GM21786 (cell line): ENCODE measurements around the gene MMP13.
"Not testable (repeated sequence)": the region's sequence is repeated elsewhere in the genome, so short reads cannot be mapped to it uniquely, and the experiment has no call there.

ENCODE experiments used
- ATAC-seq: cut with Tn5 transposase; IDR thresholded peaks from one replicate; pipeline ENCODE4 v1.9.1; 2021; ENCODE audit not compliant: unreplicated experiment

MMP13 gene

DNA sequence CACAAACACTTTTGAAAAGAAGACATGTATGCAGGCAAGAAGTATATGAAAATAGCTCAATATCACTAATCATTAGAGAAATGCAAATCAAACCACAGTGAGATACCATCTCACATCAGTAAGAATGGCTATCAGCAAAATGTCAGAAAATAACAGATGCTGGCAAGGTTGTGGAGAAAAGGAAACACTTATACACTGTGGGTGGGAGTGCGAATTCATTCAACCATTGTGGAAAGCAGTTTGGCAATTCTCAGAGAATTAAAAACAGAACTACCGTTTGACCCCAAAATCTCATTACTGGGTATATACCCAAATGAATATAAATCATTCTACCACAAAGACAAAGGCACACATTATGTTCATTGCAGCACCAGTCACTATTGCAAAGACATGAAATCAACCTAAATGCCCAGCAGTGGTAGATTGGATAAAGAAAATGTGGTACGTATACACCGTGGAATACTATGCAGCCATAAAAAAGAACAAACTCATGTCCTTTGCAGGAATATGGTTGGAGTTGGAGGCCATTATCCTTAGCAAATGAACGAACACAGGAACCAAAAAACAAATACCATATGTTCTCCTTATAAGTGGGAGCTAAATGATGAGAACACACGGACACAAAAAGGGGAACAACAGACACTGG, 18.5 kb downstream of the MMP13 start:
- ATAC-seq: no peak

DNA sequence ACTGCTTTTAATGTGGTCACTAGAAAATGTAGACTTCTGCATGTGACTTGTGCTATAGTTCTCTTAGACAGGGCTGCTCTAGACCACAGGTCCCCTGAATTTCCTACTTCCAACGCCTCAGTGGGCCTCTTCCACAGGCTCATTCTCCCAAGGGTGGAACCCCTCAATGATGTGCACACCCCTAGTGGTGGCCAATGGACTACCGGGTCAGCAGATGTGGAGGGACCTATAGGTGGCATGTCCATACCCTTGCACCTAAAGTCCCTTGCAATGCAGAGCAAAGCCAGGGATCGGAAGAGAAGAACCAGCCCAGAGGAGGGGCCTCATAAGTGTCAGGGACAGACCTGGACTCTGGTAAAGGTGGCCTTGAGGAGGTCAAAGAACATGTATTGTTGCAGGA, 20.0 kb downstream of the MMP13 start:
- ATAC-seq: no peak

DNA sequence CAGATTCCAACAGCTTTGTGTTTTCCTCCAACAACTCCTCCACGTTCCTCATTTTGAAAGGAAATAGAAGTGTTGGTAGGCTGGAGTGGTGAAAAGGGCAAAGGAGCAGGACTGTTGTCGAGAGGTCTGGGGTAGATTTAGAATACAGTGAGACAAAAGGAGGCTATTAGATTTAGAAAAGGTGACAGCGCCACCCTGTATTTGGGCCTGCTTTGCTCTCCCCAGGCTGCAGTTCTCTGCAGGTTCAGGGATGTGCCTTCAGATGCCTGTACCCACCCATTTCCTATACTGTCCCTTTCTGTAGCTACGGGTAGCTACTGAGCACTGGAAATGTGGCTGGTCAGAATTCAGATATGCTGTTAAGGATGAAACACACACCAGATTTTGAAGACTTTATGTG, 20.8 kb downstream of the MMP13 start:
- no peak for ATAC-seq

DNA sequence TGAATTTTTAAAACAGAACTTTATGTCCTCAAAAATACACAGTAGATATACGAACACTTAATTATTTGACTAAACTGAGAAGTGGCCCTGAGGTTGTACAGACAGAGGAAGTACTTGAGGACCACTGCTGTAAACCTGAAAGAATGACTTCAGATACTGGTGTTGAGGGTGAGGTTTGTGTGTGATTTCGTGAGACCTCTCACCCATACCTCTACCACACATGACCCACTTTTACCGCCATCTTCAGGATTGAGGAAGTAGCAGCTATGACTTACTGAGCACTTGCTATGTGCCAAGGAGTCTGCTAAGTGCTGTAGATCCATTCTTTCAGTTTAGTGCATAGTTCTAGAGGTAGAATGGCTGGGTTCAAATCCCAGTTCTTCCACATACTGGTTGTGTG, 21.9 kb downstream of the MMP13 start:
- ATAC-seq: no peak

DNA sequence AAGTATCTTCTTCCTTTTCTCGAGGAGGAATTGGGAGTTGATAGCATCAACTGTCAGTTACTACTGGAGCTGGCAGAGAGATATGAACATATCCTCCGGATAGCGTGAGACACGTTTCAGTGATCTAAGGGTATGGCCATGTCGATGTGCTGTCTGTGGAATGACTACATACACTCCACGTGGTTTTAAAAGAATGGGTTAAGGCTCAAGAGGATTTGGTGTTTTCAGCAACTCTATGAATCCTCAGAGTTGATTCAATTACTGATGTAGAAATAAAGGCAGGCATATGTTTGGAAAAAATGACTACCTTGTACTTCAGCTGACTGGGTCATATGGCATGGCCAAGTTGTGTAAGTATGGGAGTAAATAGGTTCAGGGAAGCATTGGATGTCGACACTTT, 22.9 kb downstream of the MMP13 start:
- ATAC-seq: no peak

DNA sequence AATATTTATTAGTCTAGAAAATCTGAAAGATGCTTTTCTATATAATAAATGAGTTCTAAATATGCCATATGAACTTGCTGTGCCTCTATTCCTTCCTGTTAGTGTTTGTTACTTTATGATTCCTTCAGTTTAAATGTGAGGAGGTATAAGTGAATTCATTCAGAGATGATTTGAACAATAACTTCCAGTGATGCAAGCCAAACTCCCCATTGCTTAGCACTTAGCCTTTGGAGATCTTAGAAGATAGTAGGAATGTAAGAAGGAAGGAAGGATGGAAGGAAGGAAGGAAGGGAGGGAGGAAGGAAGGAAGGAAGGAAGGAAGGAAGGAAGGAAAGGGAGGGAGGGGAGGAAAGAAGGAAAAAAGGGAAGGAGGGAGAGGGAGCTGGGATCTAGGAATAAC, 25.1 kb downstream of the MMP13 start:
- no peak for ATAC-seq

DNA sequence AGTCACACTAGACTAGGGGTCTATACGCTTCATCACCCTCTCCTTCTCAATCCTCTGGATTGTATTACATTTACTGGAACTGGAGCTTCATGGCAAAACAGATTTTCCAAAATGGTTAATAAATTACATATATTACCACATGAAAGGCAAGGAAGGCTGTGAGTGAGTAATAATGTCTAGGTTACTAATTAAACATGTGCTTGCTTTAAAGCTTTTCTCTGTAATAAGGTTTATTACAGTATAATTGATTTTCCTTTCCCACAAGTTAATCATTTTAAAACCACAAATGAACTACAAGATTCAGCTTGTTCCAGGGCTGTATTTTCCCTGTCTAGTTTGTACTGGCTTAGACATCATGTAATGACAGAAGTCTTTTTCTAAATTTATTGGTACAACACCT, 25.6 kb downstream of the MMP13 start:
- no peak for ATAC-seq

DNA sequence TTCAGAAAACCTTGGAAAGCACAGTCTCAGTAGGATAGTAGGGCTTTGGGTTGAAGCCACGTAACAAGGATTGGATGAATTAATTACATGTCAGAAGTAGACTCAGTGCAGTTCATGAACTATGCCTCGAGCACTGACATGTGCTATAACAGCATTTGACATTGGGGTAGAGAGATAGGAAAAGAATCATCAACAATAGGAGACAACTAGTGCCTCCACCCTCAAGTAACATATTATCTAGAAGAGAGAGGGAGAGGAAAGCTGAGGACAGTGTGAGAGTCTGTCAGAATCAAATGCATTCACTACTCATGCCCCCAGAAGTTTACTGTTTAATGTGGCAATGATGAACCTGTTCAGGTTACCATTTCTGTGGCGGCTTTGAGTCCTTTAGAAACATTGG, 26.4 kb downstream of the MMP13 start:
- ATAC-seq: no peak

DNA sequence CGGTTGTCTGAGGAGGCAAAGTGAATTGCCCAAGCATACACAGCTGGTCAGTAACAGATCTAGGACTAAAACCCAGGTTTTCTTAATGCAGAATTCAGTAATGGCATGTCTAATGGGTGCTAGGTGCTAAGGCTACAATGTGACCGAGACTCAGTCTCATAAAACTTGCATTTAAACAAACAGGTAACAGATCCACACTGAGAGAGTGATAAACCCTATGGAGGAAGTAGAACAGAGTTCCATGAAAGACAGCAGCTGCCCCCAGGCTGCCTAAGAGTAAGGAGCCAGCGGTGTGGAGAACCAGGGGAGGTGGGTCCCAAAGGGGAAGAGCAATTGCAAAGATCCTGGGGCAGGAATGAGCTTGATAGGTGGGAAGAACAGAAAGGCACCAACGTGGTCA, 27.3 kb downstream of the MMP13 start:
- no peak for ATAC-seq

DNA sequence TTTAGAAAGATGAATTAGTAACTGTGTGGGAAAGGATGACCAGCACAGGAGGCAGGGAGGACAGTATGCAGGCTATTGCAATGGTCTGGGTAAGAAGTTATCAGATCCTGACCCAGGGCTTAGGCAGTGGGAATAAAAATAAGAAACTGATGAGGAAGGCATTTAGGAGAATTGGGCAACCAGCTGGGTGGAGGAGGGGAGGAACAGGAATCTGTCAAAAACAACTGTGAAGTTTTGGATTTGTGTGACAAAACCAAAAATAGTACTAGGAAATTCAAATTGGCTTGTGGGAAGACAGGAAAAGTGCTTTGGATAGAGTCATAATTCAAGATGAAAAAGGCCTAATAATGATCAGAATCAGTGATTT, 27.9 kb downstream of the MMP13 start:
- no peak for ATAC-seq

DNA sequence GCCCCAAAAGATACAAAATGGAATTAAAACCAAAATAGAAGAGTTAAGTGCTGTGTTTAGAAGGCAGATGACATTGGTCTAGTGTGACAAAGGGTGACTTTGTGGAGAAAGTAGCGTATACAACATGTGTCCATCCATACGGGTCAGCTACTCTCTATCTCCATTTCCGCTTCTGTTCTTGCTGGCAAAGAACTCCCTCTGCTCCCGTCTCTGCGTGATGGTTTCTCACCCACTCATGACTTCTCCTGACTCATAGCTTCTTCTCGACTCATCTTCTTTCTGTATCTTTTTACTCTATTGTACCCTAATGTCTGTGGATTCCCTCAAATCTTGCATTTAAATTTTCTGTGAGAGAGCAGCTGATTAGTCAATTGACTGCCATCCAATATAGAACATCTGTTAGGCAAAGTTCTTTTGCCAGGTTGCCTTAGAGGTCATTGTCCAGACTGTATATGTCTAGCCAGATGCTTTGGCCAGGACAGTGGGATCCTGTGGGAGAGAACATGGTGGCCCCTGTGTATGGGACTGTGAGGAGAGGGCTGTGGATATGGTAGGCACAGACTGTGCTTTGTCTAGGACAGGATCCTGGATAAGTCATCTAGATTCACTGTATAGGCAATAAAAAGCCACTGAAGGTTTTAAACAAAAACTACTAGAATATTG, 28.4 kb downstream of the MMP13 start:
- ATAC-seq: no peak

DNA sequence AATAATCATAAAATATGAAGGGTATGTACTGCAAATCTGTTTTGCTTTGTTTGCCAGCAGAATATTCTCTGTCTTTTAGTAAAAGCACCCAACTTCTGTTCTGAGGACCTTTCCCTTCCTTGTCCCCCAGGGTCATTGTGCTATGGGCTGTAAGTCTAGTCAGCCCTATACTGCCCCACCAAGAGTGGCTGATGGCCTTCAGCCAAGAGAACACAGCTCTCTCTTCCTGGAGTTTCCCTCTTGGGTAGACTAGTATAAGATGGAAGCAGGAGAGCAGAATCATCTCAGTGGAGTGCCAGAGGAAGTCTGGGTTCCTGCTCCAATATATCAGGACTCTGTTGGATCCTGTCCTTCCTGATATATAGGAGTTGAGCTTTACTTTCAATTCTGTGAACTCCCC, 29.0 kb downstream of the MMP13 start:
- no peak for ATAC-seq

DNA sequence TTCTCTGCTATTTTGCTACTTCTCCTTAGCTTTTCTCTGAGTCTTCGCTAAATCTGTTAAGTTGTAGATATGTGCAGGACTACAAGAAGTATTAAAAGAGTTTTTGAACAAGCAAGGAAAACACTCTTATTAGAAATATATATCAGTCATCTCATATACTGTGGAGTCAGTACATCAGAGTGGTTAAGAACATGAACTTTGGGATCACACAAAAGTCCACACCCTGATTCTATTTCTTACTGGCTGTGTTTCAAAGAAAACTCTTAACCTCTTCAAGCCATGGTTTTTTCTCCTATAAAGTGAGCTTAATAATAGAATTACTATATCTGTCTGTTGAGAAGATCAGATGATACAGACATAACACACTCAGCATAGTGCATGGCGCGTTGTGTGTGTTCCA, 29.5 kb downstream of the MMP13 start:
- ATAC-seq: no peak

DNA sequence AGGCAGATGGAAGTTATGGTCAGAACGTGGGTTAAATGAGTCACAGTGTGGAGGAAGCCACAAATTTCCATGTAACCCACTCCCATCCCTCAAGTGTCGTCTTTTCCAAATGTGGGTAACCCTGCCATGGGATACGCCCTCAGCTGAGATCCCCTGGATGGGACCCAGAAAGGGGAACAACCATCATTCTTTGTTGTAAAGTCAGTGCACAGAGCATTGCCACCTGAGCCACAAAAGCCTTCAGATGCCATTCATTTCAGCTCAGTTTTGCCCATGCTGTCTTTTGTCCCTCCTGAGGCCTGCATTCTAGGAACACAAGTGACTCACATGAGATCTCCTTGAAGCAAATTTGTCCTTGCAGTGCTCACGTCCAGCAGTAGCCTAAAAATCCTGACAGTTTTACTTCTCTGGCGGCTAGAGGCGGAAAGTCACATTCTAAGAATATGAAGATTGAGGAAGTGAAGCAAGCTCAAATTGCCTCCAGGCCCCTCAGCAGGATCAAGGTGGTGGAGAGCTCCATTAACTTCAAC, 30.6 kb downstream of the MMP13 start:
- no peak for ATAC-seq

DNA sequence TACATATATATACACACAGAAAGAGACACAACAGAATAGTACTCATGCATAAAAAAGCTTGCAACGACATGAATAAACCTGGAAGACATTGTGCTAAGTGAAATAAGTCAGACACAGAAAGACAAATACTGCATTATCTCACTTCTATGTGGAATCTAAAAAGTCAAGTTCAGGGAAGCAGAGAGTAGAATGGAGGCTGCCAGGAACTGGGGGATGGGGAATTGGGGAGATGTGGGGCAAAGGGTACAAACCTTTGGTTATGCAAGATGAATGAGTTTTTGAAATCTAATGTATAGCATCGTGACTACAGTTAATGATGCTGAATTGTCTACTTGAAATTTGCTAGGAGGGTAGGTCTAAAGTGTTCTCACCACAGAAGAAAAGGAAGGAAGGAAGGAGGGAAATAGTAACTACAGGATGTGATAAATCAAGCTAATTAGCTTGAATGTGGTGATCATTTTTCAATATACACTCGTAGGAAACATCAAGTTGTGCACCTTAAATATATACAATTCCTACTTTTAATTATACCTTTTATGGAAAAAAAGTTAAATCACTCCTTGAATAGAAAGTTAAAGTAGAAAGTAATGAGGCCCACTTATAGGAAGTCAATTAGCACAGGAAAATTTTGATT, 33.8 kb downstream of the MMP13 start:
- no peak for ATAC-seq

DNA sequence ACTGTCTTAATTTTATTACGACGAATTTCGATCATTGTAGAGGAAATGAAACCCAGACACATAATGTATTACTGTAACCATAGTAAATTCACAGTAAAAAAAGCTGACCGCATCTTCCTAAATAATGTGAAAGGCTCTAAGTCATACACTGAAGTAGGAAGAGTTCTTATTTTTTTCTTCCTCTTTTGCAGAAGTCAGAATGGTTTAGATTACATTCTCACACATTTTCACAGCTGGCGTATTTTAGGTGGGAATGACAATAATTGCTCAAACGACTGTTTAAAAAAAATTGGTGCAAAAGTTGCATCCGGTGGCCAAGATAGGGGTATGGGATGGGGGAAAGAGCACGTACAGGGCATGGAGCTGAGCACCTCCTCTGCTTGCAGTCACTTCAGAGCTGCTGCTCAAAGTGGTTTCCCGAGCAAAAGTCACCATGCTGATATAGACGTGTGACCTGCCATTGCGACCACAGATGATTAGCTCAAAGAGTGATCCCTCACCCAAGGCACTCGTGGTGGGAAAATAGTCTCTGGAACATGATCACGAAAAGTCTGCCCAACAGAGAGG, 35.3 kb downstream of the MMP13 start:
- ATAC-seq: peak; percentile 89

DNA sequence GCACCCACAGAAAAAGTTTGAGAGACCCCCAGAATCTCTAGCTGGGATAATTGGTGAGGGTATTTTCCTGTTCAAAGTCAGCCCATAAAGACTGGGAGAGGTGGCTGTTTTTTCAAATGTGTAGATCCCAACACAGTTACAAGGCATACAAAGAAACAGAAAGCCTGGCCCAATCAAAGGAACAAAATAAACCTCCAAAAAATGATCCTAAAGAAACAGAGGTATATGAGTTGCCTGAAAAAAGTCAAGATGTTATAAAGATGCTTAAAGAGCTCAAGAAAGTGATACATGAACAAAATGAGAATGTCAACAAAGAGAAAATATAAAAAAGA, 40.5 kb downstream of the MMP13 start:
- no peak for ATAC-seq

DNA sequence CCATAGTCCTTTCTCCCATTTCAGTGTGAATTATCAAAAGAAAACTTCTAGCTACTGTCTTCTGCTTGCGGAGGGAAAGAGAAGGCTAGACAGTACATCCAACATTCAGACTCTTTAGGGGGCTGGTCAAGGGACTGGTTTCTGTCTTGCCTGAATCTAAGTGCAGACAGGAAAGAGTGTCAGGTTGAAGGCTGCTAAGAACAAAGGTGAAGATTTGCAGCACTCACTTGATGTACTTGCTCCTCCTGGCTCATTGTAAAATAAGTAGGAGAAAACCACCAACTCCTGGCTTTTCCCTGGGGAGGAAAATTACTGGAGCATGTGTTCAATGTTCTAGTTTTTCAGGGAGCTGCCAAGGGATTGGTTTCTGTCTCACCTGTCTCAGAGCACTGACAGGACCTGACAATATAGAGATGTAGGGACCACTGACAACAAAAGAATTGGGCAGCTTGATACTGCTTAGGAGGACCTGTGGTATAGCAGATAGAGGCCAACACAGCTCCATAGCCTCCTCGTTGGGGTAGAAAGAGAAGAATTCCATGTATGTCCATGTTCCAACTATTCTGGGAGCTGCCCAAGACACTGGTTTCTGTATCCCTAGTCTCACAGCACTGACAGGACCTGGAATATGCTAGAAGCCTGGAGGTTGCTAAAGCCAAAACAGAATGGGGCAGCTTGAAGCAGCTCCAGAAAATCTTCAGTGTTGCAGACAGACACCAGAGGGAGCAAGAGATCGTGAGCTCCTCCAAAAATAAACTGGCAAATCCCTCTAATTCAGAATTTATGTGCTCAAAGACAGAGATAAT, 41.1 kb downstream of the MMP13 start:
- ATAC-seq: no peak

DNA sequence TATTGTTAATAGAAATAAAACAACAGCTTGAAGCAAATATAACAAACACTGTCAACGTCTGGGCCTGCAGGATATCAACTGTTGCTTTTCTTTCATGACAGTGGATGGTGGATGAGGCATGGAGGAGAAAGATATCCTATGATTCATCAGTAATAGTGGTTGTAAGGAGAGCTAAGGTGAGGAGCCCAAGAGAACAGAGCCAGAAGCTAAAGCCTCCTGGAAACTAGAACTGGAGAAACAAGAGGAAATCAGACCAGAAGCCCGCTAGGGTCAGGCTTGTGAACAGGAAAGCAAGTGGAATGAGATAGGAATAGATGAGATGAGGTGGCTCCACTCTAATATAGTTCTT, 43.1 kb downstream of the MMP13 start:
- ATAC-seq: no peak

DNA sequence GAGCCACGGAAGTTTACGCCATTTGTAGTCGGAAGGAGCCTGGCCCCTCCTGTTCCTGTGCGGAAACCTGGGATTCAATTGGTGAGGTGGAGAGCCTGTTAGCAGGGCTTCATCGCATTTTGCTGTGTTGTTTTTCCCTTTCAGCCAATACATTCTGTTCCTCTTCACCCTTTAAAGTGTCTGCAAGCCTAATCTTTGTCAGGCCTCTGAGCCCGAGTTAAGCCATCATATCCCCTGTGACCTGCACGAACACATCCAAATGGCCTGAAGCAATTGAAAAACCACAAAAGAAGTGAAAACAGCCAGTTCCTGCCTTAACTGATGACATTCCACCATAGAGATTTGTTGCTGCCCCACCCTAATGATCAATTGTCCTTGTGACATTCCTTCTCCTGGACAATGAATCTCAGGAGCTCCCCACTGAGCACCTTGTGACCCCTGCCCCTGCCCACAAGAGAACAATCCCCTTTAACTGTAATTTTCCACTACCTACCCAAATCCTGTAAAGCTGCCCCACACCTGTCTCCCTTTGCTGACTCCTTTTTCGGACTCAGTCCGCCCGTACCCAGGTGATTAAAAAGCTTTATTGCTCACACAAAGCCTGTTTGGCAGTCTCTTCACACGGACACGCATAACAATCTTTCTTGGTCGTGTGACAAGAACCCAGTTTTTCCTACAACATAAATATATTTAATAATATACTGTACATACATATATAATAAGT, 43.6 kb downstream of the MMP13 start:
- no peak for ATAC-seq

DNA sequence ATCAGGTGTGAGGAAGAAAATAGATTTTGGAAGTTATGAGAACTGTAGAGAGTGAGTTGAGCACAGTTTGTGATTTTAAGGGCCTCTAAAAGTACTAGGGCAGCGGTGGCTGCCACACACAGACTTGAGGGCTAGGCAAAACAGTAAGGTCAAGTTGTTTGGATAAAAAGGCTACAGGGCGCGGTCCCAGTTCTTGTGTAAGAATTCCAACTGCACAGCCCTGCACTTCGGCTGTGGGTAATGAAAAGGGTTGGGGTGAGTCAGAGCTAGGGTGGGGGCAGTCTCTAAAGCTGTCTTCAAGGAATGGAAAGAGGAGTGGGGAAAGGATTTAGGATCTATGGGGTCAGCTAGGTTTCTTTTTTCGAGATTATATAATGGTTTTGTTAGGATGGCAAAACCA, 49.7 kb downstream of the MMP13 start:
- ATAC-seq: not testable (repeated sequence)
